Osteocyte (in vitro differentiated cells): ENCODE measurements around the gene DNAH2. TPM values are rescaled to one million over a fixed set of nuclear protein-coding genes. Genes with fewer than 3 reads are reported as not detected.

ENCODE experiments used
- DNase-seq: peaks from one replicate; pipeline ENCODE4 v3.0.0; 2021; ENCODE audit warnings: mixed read lengths; ENCODE audit not compliant: unreplicated experiment; ENCODE audit errors: extremely low spot score
- H3K27ac Mint-ChIP-seq: one replicate; pipeline ENCODE4 v1.8.0; 2021; ENCODE audit warnings: mild to moderate bottlenecking, mixed read lengths; ENCODE audit not compliant: unreplicated experiment
- H3K27me3 Mint-ChIP-seq: one replicate; pipeline ENCODE4 v1.8.0; 2021; ENCODE audit warnings: mixed read lengths; ENCODE audit not compliant: unreplicated experiment
- H3K36me3 Mint-ChIP-seq: one replicate; pipeline ENCODE4 v1.8.0; 2021; ENCODE audit warnings: mixed read lengths; ENCODE audit not compliant: unreplicated experiment
- H3K4me1 Mint-ChIP-seq: one replicate; pipeline ENCODE4 v1.8.0; 2021; ENCODE audit warnings: mixed read lengths; ENCODE audit not compliant: unreplicated experiment
- H3K4me3 Mint-ChIP-seq: one replicate; pipeline ENCODE4 v1.8.0; 2021; ENCODE audit warnings: mild to moderate bottlenecking, moderate library complexity, mixed read lengths; ENCODE audit not compliant: unreplicated experiment
- H3K9me3 Mint-ChIP-seq: one replicate; pipeline ENCODE4 v1.8.0; 2021; ENCODE audit warnings: mixed read lengths; ENCODE audit not compliant: unreplicated experiment
- CTCF ChIP-seq: fragments of 200-600 bp; sonication (generic); IDR thresholded peaks from 2 replicates; pipeline ENCODE4 v1.5.0; 2021; ENCODE audit warnings: antibody characterized with exemption, mild to moderate bottlenecking, moderate library complexity
- total RNA-seq: library from RNA; stranded (reverse); gene quantifications from 2 replicates; pipeline ENCODE4 v1.2.1, GENCODE V29; 2021

Gene DNAH2
- total RNA-seq, 1 donor from 2014 or later, result 0.03 TPM

DNA sequence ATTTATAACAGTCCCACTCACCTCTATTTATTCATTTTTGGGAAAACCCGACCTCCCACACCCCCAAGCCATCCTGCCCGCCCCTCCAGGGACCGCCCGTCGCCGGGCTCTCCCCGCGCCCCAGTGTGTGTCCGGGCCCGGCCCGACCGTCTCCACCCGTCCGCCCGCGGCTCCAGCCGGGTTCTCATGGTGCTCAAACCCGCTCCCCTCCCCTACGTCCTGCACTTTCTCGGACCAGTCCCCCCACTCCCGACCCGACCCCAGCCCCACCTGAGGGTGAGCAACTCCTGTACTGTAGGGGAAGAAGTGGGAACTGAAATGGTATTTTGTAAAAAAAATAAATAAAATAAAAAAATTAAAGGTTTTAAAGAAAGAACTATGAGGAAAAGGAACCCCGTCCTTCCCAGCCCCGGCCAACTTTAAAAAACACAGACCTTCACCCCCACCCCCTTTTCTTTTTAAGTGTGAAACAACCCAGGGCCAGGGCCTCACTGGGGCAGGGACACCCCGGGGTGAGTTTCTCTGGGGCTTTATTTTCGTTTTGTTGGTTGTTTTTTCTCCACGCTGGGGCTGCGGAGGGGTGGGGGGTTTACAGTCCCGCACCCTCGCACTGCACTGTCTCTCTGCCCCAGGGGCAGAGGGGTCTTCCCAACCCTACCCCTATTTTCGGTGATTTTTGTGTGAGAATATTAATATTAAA lies 136.7 kb downstream of the DNAH2 start:
- Mint-ChIP-seq H3K4me1 (peaks cover 8% of the 10 kb centered on the region), H3K36me3 (peaks cover 28% of the 10 kb centered on the region), H3K4me3 (no peak overlapping the region), H3K9me3 (no peaks in the 10 kb centered on the region), H3K27ac (peak overlapping the region; percentile 10), H3K27me3 (no peaks in the 10 kb centered on the region)
- DNase-seq, result peak; percentile 48
- no peak for TF ChIP-seq CTCF

DNA sequence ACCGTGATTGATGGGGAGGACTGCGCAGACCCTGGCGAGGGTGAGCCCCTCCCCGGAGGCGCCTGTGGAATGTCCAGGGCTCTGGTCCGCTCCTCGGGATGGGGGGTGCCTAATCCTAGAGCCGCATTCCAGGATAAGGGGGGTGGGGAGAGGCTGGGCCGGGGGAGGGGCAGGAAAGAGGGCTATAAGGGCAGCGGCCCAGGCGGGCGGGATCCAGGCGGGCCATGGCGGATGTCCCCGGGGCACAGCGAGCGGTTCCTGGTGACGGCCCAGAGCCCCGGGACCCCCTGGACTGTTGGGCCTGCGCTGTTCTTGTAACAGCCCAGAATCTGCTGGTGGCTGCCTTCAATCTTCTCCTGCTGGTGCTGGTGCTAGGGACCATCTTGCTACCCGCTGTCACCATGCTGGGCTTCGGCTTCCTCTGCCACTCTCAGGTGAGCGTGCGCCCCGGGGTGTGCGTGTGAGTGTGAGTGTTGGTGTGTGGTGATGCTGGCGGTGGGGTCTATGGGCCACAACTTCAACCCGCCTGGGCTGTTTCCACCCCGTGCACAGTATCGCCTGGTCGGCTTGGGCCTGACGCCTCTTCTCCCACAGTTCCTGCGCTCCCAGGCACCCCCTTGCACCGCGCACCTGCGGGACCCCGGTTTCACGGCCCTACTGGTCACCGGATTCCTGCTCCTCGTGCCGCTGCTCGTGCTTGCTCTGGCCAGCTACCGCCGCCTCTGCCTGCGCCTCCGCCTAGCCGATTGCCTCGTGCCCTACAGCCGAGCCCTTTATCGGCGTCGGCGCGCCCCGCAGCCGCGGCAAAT lies 137.5 kb downstream of the DNAH2 start, which contains the start of gene TMEM88:
Gene TMEM88, plus strand, starts transcription at position 216 of the 809 bp plus-strand sequence. Its CDS starts 9 bp downstream, at position 225.
- Mint-ChIP-seq H3K27ac (peak within 1 kb of the TSS; percentile 10), H3K4me1 (peaks cover 8% of the 10 kb centered on the region), H3K9me3 (no peaks in the 10 kb centered on the region), H3K27me3 (no peaks in the 10 kb centered on the region), H3K36me3 (peaks cover 23% of the 10 kb centered on the region), H3K4me3 (no peak within 1 kb of the TSS)
- no peak for TF ChIP-seq CTCF
- DNase-seq, result peak; percentile 75

GRCh38 chr17:7855660-7856010 lies 138.1 kb downstream of the DNAH2 start:
- no peaks in the 10 kb centered on the region for H3K9me3 Mint-ChIP-seq
- peaks cover 17% of the 10 kb centered on the region for H3K36me3 Mint-ChIP-seq
- no peak for DNase-seq
- no peak overlapping the region for H3K4me3 Mint-ChIP-seq
- H3K27me3 Mint-ChIP-seq, result no peaks in the 10 kb centered on the region
- TF ChIP-seq CTCF, result no peak
- H3K27ac Mint-ChIP-seq, result no peak overlapping the region
- H3K4me1 Mint-ChIP-seq, result peaks cover 8% of the 10 kb centered on the region

DNA sequence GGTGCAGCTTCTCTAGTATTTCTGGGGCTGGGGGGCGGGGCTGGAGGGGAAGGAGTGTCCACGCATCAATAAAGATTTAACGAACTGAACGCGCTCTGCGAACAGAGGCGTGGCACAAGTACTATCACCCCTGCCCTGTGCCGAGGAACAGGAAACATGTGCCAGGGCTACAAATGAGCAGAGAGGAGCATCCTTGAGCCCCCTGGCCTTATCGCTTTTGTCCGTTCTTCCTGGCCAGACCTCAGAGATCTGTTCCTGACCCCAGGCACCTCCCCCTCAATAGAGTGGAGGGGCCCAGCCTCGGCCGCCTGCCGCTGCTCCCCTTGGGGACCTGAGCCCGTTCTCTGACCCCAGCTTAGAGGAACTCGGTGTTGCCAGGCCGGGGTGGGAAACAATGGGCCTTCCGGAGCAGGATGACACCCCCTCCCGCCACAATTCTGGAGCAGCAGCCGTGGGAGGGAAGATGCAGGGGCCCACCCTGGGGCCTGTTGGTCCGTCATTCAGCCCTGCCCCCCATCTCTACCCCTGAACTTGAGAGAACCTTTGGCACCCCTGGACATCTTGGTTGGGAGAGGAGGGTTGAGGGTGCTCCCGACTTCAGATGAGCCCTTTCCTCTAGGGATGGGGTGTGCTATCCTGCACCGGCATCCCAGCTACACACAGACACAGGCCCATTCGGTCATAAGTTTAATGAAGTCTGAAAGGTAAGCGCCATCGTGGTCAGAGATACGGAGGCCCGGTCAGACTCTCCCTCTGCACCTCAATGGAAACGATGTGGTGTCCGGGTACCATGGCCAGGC lies 138.7 kb downstream of the DNAH2 start:
- H3K4me3 Mint-ChIP-seq, result no peak overlapping the region
- H3K27ac Mint-ChIP-seq, result no peak overlapping the region
- H3K27me3 Mint-ChIP-seq, result no peaks in the 10 kb centered on the region
- TF ChIP-seq CTCF, result no peak
- peaks cover 12% of the 10 kb centered on the region for H3K36me3 Mint-ChIP-seq
- no peaks in the 10 kb centered on the region for H3K9me3 Mint-ChIP-seq
- peaks cover 8% of the 10 kb centered on the region for H3K4me1 Mint-ChIP-seq
- DNase-seq, result no peak
